Measurements from ENCODE around the gene C8G. TPM values are rescaled to one million over a fixed set of nuclear protein-coding genes. Genes with fewer than 3 reads are reported as not detected.

The C8G gene
- total RNA-seq, 1 donor from 2014 or later = 2.8 TPM

DNA sequence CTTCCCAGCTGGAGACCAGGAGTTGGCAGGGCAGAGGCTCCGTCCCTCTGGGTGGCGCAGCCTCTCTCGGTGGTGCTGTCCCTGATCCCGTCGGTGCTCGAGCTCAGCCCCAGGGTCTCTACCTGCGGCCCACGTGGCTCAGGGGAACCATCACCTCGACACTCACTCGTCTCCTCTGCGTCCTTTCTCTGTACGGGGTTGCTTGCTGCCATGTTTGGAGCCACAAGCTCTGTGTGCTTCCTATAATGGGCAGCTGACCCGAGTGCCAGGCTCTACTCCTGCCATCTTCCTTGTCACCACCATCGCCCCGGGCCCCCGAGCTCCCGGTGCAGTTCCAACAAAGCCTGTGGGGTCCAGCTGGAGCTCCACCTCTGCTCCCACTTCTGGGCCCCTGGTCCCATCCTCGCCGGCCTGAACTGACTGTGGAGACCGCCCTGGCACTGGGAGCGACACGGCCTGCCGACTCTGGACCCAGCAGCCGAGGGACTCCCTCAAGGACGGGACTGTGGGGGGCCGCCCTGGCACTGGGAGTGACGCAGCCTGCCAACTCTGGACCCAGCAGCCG, 5.5 kb upstream of the C8G start:
- H3K27ac Mint-ChIP-seq = peak overlapping the region; percentile 22
- no peaks in the 10 kb centered on the region for H3K9me3 Mint-ChIP-seq (ENCODE audit: low read depth)
- H3K4me1 Mint-ChIP-seq (ENCODE audit: low read depth) = no peaks in the 10 kb centered on the region
- no peak overlapping the region for H3K4me3 Mint-ChIP-seq (ENCODE audit: low read depth)
- H3K36me3 Mint-ChIP-seq (ENCODE audit: insufficient read depth) = peaks cover 2% of the 10 kb centered on the region
- DNase-seq (ENCODE audit: low spot score, unreplicated experiment) = no peak
- no peak for TF ChIP-seq CTCF (IDR thresholded peaks at IDR 0.05; ENCODE audit: unreplicated experiment)
- H3K27me3 Mint-ChIP-seq = no peaks in the 10 kb centered on the region

GRCh38 chr9:136939996-136940525, 5.0 kb upstream of the C8G start:
- no peak for TF ChIP-seq CTCF (IDR thresholded peaks at IDR 0.05; ENCODE audit: unreplicated experiment)
- DNase-seq (ENCODE audit: low spot score, unreplicated experiment) = no peak
- Mint-ChIP-seq H3K27ac (no peak overlapping the region), H3K4me1 (ENCODE audit: low read depth) (no peaks in the 10 kb centered on the region), H3K27me3 (no peaks in the 10 kb centered on the region), H3K36me3 (ENCODE audit: insufficient read depth) (peaks cover 2% of the 10 kb centered on the region), H3K4me3 (ENCODE audit: low read depth) (no peak overlapping the region), H3K9me3 (ENCODE audit: low read depth) (no peaks in the 10 kb centered on the region)

GRCh38 chr9:136940526-136941230, 4.4 kb upstream of the C8G start:
- no peak for DNase-seq (ENCODE audit: low spot score, unreplicated experiment)
- Mint-ChIP-seq H3K4me1 (ENCODE audit: low read depth) (no peaks in the 10 kb centered on the region), H3K9me3 (ENCODE audit: low read depth) (no peaks in the 10 kb centered on the region), H3K36me3 (ENCODE audit: insufficient read depth) (peaks cover 2% of the 10 kb centered on the region), H3K27me3 (no peaks in the 10 kb centered on the region), H3K27ac (no peak overlapping the region), H3K4me3 (ENCODE audit: low read depth) (no peak overlapping the region)
- TF ChIP-seq CTCF (IDR thresholded peaks at IDR 0.05; ENCODE audit: unreplicated experiment) = no peak

GRCh38 chr9:136941231-136942111, 3.6 kb upstream of the C8G start:
- no peak for TF ChIP-seq CTCF (IDR thresholded peaks at IDR 0.05; ENCODE audit: unreplicated experiment)
- no peak overlapping the region for H3K4me3 Mint-ChIP-seq (ENCODE audit: low read depth)
- no peaks in the 10 kb centered on the region for H3K27me3 Mint-ChIP-seq
- no peak for DNase-seq (ENCODE audit: low spot score, unreplicated experiment)
- H3K9me3 Mint-ChIP-seq (ENCODE audit: low read depth) = no peaks in the 10 kb centered on the region
- H3K4me1 Mint-ChIP-seq (ENCODE audit: low read depth) = no peaks in the 10 kb centered on the region
- no peak overlapping the region for H3K27ac Mint-ChIP-seq
- H3K36me3 Mint-ChIP-seq (ENCODE audit: insufficient read depth) = peaks cover 2% of the 10 kb centered on the region

Measured in progenitor cell of endocrine pancreas (in vitro differentiated cells).